Left renal pelvis (tissue), 4 donors: ENCODE measurements around the gene CRACR2B. TPM values are rescaled to one million over a fixed set of nuclear protein-coding genes. Genes with fewer than 3 reads are reported as not detected.

Experiments
- polyA plus RNA-seq, 4 donors: library from polyadenylated mRNA; unstranded; fragments of 120-200 nt; gene quantifications; one replicate each; pipeline ENCODE4 v1.2.1, GENCODE V29; 2013; ENCODE audit not compliant: insufficient read length in 4 of 4

CRACR2B gene
- polyA plus RNA-seq, 4 donors, result 3.6 to 20.3 (median 11.3) TPM

Other genes starting within 250 kb of the CRACR2B start
- 10 to 100 TPM in 1 of 4 donors, 1 to 10 TPM in 3; 4.6 to 14.7 (median 8.5) TPM for gene IRF7, start 212.0 kb upstream of the CRACR2B start, polyA plus RNA-seq
- gene CDHR5, start 203.0 kb upstream of the CRACR2B start, polyA plus RNA-seq, result 10 to 100 TPM in 3 of 4 donors, 1 to 10 TPM in 1; 2.1 to 50.6 (median 33.0) TPM
- gene SCT, start 200.7 kb upstream of the CRACR2B start, polyA plus RNA-seq, result 1 to 10 TPM in 2 of 4 donors, under 1 TPM in 1, not detected in 1; 0.47 to 3.1 (median 1.4) TPM
- 1 to 10 TPM in 3 of 4 donors, under 1 TPM in 1; 0.35 to 5.0 (median 1.6) TPM for gene DRD4, start 190.7 kb upstream of the CRACR2B start, polyA plus RNA-seq
- 10 to 100 TPM; 35.3 to 53.0 (median 45.3) TPM for gene DEAF1, start 132.7 kb upstream of the CRACR2B start, polyA plus RNA-seq
- 10 to 100 TPM; 26.8 to 59.8 (median 37.1) TPM for gene TMEM80, start 132.1 kb upstream of the CRACR2B start, polyA plus RNA-seq
- gene EPS8L2, start 121.7 kb upstream of the CRACR2B start, polyA plus RNA-seq, result 100 to 1,000 TPM in 2 of 4 donors, 10 to 100 TPM in 1, 1 to 10 TPM in 1; 3.8 to 190 (median 89.3) TPM
- gene TALDO1, start 80.5 kb upstream of the CRACR2B start, polyA plus RNA-seq, result 100 to 1,000 TPM in 3 of 4 donors, 10 to 100 TPM in 1; 97.0 to 148 (median 132) TPM
- 100 to 1,000 TPM in 1 of 4 donors, 10 to 100 TPM in 3; 48.2 to 109 (median 59.7) TPM for gene GATD1, start 50.4 kb upstream of the CRACR2B start, polyA plus RNA-seq
- gene CEND1, start 37.8 kb upstream of the CRACR2B start, polyA plus RNA-seq, result 1 to 10 TPM in 1 of 4 donors, under 1 TPM in 3; 0.49 to 1.5 (median 0.59) TPM
- 10 to 100 TPM; 12.3 to 22.0 (median 14.1) TPM for gene SLC25A22, start 29.6 kb upstream of the CRACR2B start, polyA plus RNA-seq
- 10 to 100 TPM in 1 of 4 donors, 1 to 10 TPM in 3; 8.1 to 17.2 (median 8.6) TPM for gene PIDD1, start 22.7 kb upstream of the CRACR2B start, polyA plus RNA-seq
- gene RPLP2, start 18.0 kb upstream of the CRACR2B start, polyA plus RNA-seq, result 1,000 to 10,000 TPM in 2 of 4 donors, 100 to 1,000 TPM in 2; 912 to 1,248 (median 1,002) TPM
- 10 to 100 TPM; 30.5 to 92.4 (median 44.1) TPM for gene PNPLA2, start 9.0 kb upstream of the CRACR2B start, polyA plus RNA-seq
- gene CD151, start 5.0 kb downstream of the CRACR2B start, polyA plus RNA-seq, result 100 to 1,000 TPM; 124 to 228 (median 174) TPM
- 100 to 1,000 TPM in 1 of 4 donors, 10 to 100 TPM in 3; 75.4 to 128 (median 87.2) TPM for gene POLR2L, start 14.6 kb downstream of the CRACR2B start, polyA plus RNA-seq
- gene TSPAN4, start 14.9 kb downstream of the CRACR2B start, polyA plus RNA-seq, result 100 to 1,000 TPM in 1 of 4 donors, 10 to 100 TPM in 3; 57.4 to 142 (median 71.4) TPM
- 100 to 1,000 TPM; 100 to 123 (median 106) TPM for gene CHID1, start 82.9 kb downstream of the CRACR2B start, polyA plus RNA-seq
- gene AP2A2, start 98.0 kb downstream of the CRACR2B start, polyA plus RNA-seq, result 100 to 1,000 TPM in 3 of 4 donors, 10 to 100 TPM in 1; 65.5 to 128 (median 107) TPM
- gene MUC6, start 208.8 kb downstream of the CRACR2B start, polyA plus RNA-seq, result 10 to 100 TPM in 3 of 4 donors, under 1 TPM in 1; 0.66 to 38.7 (median 16.8) TPM
- gene MUC2, start 247.0 kb downstream of the CRACR2B start, polyA plus RNA-seq, result under 1 TPM in 3 of 4 donors, not detected in 1; 0.01 to 0.18 (median 0.17) TPM